ENCODE measurements around the gene MTOR. TPM values are rescaled to one million over a fixed set of nuclear protein-coding genes. Genes with fewer than 3 reads are reported as not detected.

The MTOR gene
- total RNA-seq, 2 experiments from 2014 or later, result 40.7 to 45.4 TPM

GRCh38 chr1:11142618-11143391, 119.5 kb downstream of the MTOR start:
- Mint-ChIP-seq H3K9me3 (no peaks in the 10 kb centered on the region), H3K4me1 (peaks cover 4% of the 10 kb centered on the region), H3K27ac (peak overlapping the region; percentile 20), H3K27me3 (no peaks in the 10 kb centered on the region), H3K4me3 (no peak overlapping the region), H3K36me3 (peaks cover 18% of the 10 kb centered on the region)
- POLR2A ChIA-PET, result no interaction called here
- DNase-seq (no peak), ATAC-seq (ENCODE audit: low read depth) (no peak)

GRCh38 chr1:11138952-11139351, 123.4 kb downstream of the MTOR start:
- POLR2A ChIA-PET, result no interaction called here
- peaks cover 13% of the 10 kb centered on the region for H3K36me3 Mint-ChIP-seq
- no peaks in the 10 kb centered on the region for H3K27me3 Mint-ChIP-seq
- H3K27ac Mint-ChIP-seq, result peak overlapping the region; percentile 37
- no peaks in the 10 kb centered on the region for H3K9me3 Mint-ChIP-seq
- no peak for ATAC-seq (ENCODE audit: low read depth)
- DNase-seq, result no peak
- no peak overlapping the region for H3K4me3 Mint-ChIP-seq
- peaks cover 1% of the 10 kb centered on the region for H3K4me1 Mint-ChIP-seq

GRCh38 chr1:11138029-11138428, 124.3 kb downstream of the MTOR start:
- no peak for DNase-seq
- Mint-ChIP-seq H3K27me3 (no peaks in the 10 kb centered on the region), H3K4me1 (no peaks in the 10 kb centered on the region), H3K9me3 (no peaks in the 10 kb centered on the region), H3K36me3 (peaks cover 13% of the 10 kb centered on the region), H3K4me3 (no peak overlapping the region), H3K27ac (no peak overlapping the region)
- POLR2A ChIA-PET, result no interaction called here
- no peak for ATAC-seq (ENCODE audit: low read depth)

- POLR2A ChIA-PET, result no interaction called here
- DNase-seq, result no peak
- Mint-ChIP-seq H3K27me3 (no peaks in the 10 kb centered on the region), H3K36me3 (peaks cover 18% of the 10 kb centered on the region), H3K4me3 (no peak overlapping the region), H3K27ac (no peak overlapping the region), H3K4me1 (no peaks in the 10 kb centered on the region), H3K9me3 (no peaks in the 10 kb centered on the region)
- ATAC-seq (ENCODE audit: low read depth), result no peak
Measured at GRCh38 chr1:11134898-11135266, 127.5 kb downstream of the MTOR start.

- Mint-ChIP-seq H3K4me3 (no peak overlapping the region), H3K36me3 (peaks cover 22% of the 10 kb centered on the region), H3K9me3 (no peaks in the 10 kb centered on the region), H3K27me3 (no peaks in the 10 kb centered on the region), H3K27ac (no peak overlapping the region), H3K4me1 (no peaks in the 10 kb centered on the region)
- ATAC-seq (ENCODE audit: low read depth) (no peak), DNase-seq (no peak)
- POLR2A ChIA-PET, result no interaction called here
Measured at GRCh38 chr1:11134251-11134897, 128.0 kb downstream of the MTOR start.

- DNase-seq, result no peak
- no peaks in the 10 kb centered on the region for H3K27me3 Mint-ChIP-seq
- peaks cover 17% of the 10 kb centered on the region for H3K36me3 Mint-ChIP-seq
- no peaks in the 10 kb centered on the region for H3K9me3 Mint-ChIP-seq
- ATAC-seq (ENCODE audit: low read depth), result no peak
- POLR2A ChIA-PET, result no interaction called here
- no peak overlapping the region for H3K4me3 Mint-ChIP-seq
- no peaks in the 10 kb centered on the region for H3K4me1 Mint-ChIP-seq
- H3K27ac Mint-ChIP-seq, result no peak overlapping the region
Measured at GRCh38 chr1:11132563-11133293, 129.6 kb downstream of the MTOR start.

GRCh38 chr1:11131816-11132215, 130.5 kb downstream of the MTOR start:
- Mint-ChIP-seq H3K9me3 (no peaks in the 10 kb centered on the region), H3K27me3 (no peaks in the 10 kb centered on the region), H3K27ac (no peak overlapping the region), H3K36me3 (peaks cover 19% of the 10 kb centered on the region), H3K4me3 (no peak overlapping the region), H3K4me1 (no peaks in the 10 kb centered on the region)
- ATAC-seq (ENCODE audit: low read depth) (no peak), DNase-seq (no peak)
- POLR2A ChIA-PET, result no interaction called here

GRCh38 chr1:11130406-11130805, 131.9 kb downstream of the MTOR start:
- Mint-ChIP-seq H3K9me3 (no peaks in the 10 kb centered on the region), H3K4me3 (no peak overlapping the region), H3K36me3 (peaks cover 22% of the 10 kb centered on the region), H3K4me1 (no peaks in the 10 kb centered on the region), H3K27ac (no peak overlapping the region), H3K27me3 (no peaks in the 10 kb centered on the region)
- POLR2A ChIA-PET, result no interaction called here
- DNase-seq (no peak), ATAC-seq (ENCODE audit: low read depth) (no peak)

- H3K27ac Mint-ChIP-seq, result no peak overlapping the region
- DNase-seq, result no peak
- peaks cover 24% of the 10 kb centered on the region for H3K36me3 Mint-ChIP-seq
- POLR2A ChIA-PET, result no interaction called here
- no peak for ATAC-seq (ENCODE audit: low read depth)
- H3K4me1 Mint-ChIP-seq, result no peaks in the 10 kb centered on the region
- no peak overlapping the region for H3K4me3 Mint-ChIP-seq
- no peaks in the 10 kb centered on the region for H3K9me3 Mint-ChIP-seq
- no peaks in the 10 kb centered on the region for H3K27me3 Mint-ChIP-seq
Measured at GRCh38 chr1:11129649-11130390, 132.5 kb downstream of the MTOR start.

- no peak for DNase-seq
- POLR2A ChIA-PET, result no interaction called here
- no peak for ATAC-seq (ENCODE audit: low read depth)
- Mint-ChIP-seq H3K36me3 (peaks cover 19% of the 10 kb centered on the region), H3K27me3 (no peaks in the 10 kb centered on the region), H3K9me3 (no peaks in the 10 kb centered on the region), H3K4me3 (no peak overlapping the region), H3K4me1 (no peaks in the 10 kb centered on the region), H3K27ac (no peak overlapping the region)
Measured at GRCh38 chr1:11126569-11126968, 135.8 kb downstream of the MTOR start.

- DNase-seq, result no peak
- no peaks in the 10 kb centered on the region for H3K9me3 Mint-ChIP-seq
- peaks cover 16% of the 10 kb centered on the region for H3K36me3 Mint-ChIP-seq
- H3K4me1 Mint-ChIP-seq, result no peaks in the 10 kb centered on the region
- H3K4me3 Mint-ChIP-seq, result no peak overlapping the region
- no peak overlapping the region for H3K27ac Mint-ChIP-seq
- no peaks in the 10 kb centered on the region for H3K27me3 Mint-ChIP-seq
- POLR2A ChIA-PET, result interaction anchor here (0.7 kb wide), 1 partner anchor 1784 kb away, joined by 5 read pairs; no protein-coding TSS in a partner anchor
- no peak for ATAC-seq (ENCODE audit: low read depth)
Measured at GRCh38 chr1:11125931-11126330, 136.4 kb downstream of the MTOR start.

- ATAC-seq (ENCODE audit: low read depth) (no peak), DNase-seq (no peak)
- no peaks in the 10 kb centered on the region for H3K9me3 Mint-ChIP-seq
- H3K4me3 Mint-ChIP-seq, result no peak overlapping the region
- no peak overlapping the region for H3K27ac Mint-ChIP-seq
- H3K4me1 Mint-ChIP-seq, result no peaks in the 10 kb centered on the region
- POLR2A ChIA-PET, result interaction anchor here (0.6 kb wide), 1 partner anchor 608 kb away, joined by 3 read pairs; no protein-coding TSS in a partner anchor
- H3K27me3 Mint-ChIP-seq, result no peaks in the 10 kb centered on the region
- peaks cover 14% of the 10 kb centered on the region for H3K36me3 Mint-ChIP-seq
Measured at GRCh38 chr1:11124965-11125364, 137.4 kb downstream of the MTOR start.

- H3K27ac Mint-ChIP-seq, result no peak overlapping the region
Measured at GRCh38 chr1:11116318-11116717, 146.0 kb downstream of the MTOR start.

More at GRCh38 chr1:11116318-11116717, 146.0 kb downstream of the MTOR start:
- Mint-ChIP-seq H3K9me3 (no peaks in the 10 kb centered on the region), H3K36me3 (peaks cover 10% of the 10 kb centered on the region), H3K4me1 (no peaks in the 10 kb centered on the region), H3K4me3 (no peak overlapping the region), H3K27me3 (no peaks in the 10 kb centered on the region)
- DNase-seq, result no peak
- POLR2A ChIA-PET, result no interaction called here
- no peak for ATAC-seq (ENCODE audit: low read depth)

All from activated naive CD8-positive, alpha-beta T cell treated with anti-CD3 and anti-CD28 coated beads, Interleukin-2, amount 10 ng/mL, durations not matched to agents 7 days and 5 days (primary cell).